ENCODE data around the gene DOCK3. TPM values are rescaled to one million over a fixed set of nuclear protein-coding genes. Genes with fewer than 3 reads are reported as not detected.

Gene DOCK3
- total RNA-seq, 1 donor from 2014 or later = under 0.01 TPM

DNA sequence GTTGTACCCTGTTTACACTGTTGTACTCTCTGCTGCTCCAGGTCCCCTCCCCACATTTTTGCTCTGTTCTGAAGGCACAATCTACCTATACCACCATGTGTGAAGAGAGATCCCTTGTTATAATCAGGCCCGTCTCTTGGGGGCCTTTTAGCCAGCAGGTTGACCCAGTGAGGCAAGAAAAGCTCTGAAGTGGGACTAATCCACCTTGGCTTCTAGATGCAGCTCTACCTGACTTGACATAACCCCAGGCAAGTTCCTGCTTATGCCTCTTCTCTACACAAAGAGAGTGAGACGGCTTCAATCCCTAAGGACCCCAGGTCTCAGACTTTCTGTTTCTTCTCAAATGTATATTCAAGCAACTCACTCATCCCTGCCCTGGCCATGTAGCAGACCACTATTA lies 653.5 kb downstream of the DOCK3 start:
- no peaks in the 10 kb centered on the region for H3K36me3 ChIP-seq (ENCODE audit: control insufficient read depth, insufficient read depth, low read length)
- H3K27me3 ChIP-seq (ENCODE audit: control insufficient read depth, insufficient read depth, low read length) = no peaks in the 10 kb centered on the region
- no peak for FAIRE-seq
- no peak for DNase-seq (ENCODE audit: low read depth)
- no peak overlapping the region for H3K4me3 ChIP-seq (ENCODE audit: low read depth, low read length)
- TF ChIP-seq, protein P1, sequence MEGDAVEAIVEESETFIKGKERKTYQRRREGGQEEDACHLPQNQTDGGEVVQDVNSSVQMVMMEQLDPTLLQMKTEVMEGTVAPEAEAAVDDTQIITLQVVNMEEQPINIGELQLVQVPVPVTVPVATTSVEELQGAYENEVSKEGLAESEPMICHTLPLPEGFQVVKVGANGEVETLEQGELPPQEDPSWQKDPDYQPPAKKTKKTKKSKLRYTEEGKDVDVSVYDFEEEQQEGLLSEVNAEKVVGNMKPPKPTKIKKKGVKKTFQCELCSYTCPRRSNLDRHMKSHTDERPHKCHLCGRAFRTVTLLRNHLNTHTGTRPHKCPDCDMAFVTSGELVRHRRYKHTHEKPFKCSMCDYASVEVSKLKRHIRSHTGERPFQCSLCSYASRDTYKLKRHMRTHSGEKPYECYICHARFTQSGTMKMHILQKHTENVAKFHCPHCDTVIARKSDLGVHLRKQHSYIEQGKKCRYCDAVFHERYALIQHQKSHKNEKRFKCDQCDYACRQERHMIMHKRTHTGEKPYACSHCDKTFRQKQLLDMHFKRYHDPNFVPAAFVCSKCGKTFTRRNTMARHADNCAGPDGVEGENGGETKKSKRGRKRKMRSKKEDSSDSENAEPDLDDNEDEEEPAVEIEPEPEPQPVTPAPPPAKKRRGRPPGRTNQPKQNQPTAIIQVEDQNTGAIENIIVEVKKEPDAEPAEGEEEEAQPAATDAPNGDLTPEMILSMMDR (IDR thresholded peaks at IDR 0.05; ENCODE audit: insufficient read depth, low read length, severe bottlenecking) = no peak

DNA sequence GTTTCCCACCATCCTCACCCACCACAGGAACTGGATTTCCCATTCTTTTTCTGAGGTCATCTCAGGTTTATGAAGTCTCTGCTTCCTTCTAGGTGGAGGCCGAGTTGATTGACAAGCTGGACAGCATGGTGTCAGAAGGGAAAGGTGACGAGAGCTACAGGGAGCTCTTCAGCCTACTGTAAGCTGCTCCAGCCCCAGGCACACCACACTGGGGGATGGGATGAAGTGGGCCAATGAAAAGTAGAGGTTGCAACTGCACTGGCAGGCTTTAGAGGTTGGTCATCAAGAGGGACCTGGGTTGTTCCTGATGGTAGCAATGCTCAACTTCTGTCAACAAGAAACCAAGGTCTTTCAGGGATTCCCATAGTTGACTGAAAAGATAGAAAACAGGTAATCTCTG lies 655.3 kb downstream of the DOCK3 start:
- H3K36me3 ChIP-seq (ENCODE audit: control insufficient read depth, insufficient read depth, low read length) = no peaks in the 10 kb centered on the region
- H3K4me3 ChIP-seq (ENCODE audit: low read depth, low read length) = no peak overlapping the region
- no peak for DNase-seq (ENCODE audit: low read depth)
- FAIRE-seq = no peak
- H3K27me3 ChIP-seq (ENCODE audit: control insufficient read depth, insufficient read depth, low read length) = no peaks in the 10 kb centered on the region
- TF ChIP-seq, protein P1 (IDR thresholded peaks at IDR 0.05; ENCODE audit: insufficient read depth, low read length, severe bottlenecking) = no peak

DNA sequence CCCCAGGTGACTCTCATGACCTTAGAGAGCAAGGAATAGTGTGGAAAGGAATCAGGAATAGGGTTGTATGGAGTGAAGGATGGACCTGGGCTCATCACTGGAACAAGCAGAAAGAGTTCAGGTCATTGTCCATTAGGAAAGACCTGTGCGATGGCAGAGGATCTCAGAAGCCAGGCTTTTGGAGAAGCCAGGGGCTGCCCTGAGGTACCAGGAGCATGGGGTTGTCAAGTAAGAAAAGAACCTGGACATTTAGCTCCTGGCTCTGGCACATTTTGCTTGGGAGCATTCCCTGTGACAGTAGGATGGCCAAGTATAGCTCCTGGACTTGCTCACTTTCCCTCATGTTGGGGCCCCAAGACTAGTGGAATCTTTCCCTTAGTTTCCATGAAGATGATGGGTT lies 657.4 kb downstream of the DOCK3 start:
- Histone ChIP-seq H3K36me3 (ENCODE audit: control insufficient read depth, insufficient read depth, low read length) (no peaks in the 10 kb centered on the region), H3K27me3 (ENCODE audit: control insufficient read depth, insufficient read depth, low read length) (no peaks in the 10 kb centered on the region), H3K4me3 (ENCODE audit: low read depth, low read length) (no peak overlapping the region)
- FAIRE-seq (no peak), DNase-seq (ENCODE audit: low read depth) (no peak)
- TF ChIP-seq, protein P1 (IDR thresholded peaks at IDR 0.05; ENCODE audit: insufficient read depth, low read length, severe bottlenecking) = no peak

DNA sequence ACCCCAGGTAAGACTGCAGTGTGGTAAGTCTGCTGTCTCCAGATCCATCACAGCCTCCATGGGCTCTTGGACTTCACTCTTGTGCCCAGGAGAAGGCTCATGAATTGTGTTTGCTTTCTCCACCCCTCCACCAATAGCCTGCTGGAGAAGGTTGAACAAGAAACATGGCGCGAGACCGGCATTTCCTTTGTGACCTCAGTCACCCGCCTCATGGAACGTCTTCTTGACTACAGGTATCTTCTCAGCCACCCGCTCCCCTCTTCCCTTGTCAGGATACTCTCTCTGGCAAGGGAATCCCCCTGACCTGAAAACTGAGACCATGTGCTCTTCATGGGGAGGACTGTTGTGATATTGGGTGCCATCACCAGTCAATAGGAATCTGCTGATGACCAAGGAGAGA lies 658.3 kb downstream of the DOCK3 start:
- FAIRE-seq = no peak
- DNase-seq (ENCODE audit: low read depth) = no peak
- TF ChIP-seq, protein P1 (IDR thresholded peaks at IDR 0.05; ENCODE audit: insufficient read depth, low read length, severe bottlenecking) = no peak
- H3K27me3 ChIP-seq (ENCODE audit: control insufficient read depth, insufficient read depth, low read length) = no peaks in the 10 kb centered on the region
- H3K36me3 ChIP-seq (ENCODE audit: control insufficient read depth, insufficient read depth, low read length) = no peaks in the 10 kb centered on the region
- H3K4me3 ChIP-seq (ENCODE audit: low read depth, low read length) = no peak overlapping the region

DNA sequence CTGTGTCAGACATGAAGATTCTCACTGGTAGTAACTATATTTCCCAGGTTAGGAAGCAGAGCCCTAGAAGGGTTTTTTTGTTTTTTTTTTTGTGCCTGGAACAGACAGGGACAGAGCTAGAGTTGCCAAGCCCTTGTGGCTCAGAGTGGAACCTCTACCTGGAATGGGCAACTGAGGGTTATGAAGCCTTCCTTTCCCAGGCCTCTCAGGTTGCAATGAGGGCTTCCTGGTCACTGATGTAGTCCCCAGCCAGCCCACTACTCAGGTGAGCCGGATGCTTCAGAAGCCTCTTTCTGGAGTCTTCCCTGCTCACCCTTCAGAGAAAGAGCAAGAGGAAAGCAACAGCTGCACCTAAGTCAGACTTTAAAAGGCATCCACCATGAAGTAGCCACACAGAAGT lies 661.5 kb downstream of the DOCK3 start:
- TF ChIP-seq, protein P1 (IDR thresholded peaks at IDR 0.05; ENCODE audit: insufficient read depth, low read length, severe bottlenecking) = no peak
- no peaks in the 10 kb centered on the region for H3K36me3 ChIP-seq (ENCODE audit: control insufficient read depth, insufficient read depth, low read length)
- no peaks in the 10 kb centered on the region for H3K27me3 ChIP-seq (ENCODE audit: control insufficient read depth, insufficient read depth, low read length)
- FAIRE-seq = no peak
- no peak overlapping the region for H3K4me3 ChIP-seq (ENCODE audit: low read depth, low read length)
- DNase-seq (ENCODE audit: low read depth) = no peak

DNA sequence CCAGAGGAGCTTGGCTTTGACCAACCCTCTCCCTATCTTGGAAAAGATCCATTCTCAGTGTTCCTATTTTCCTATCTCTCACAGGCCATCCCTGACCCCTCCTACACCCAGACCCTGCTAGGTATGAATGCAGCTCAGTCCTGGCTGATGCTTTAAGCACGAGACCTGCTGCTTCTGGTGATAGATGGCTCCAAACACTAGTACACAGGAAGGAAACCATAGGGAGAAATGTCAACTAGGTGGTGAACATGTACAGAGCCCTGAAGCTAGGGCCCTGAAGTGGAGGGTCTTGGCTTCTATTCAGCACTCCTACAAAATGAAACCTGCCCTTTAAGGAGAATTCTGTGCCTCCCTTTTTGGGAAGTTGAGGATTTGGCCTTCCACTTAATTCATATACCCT lies 662.9 kb downstream of the DOCK3 start:
- H3K36me3 ChIP-seq (ENCODE audit: control insufficient read depth, insufficient read depth, low read length) = no peaks in the 10 kb centered on the region
- H3K27me3 ChIP-seq (ENCODE audit: control insufficient read depth, insufficient read depth, low read length) = no peaks in the 10 kb centered on the region
- FAIRE-seq (no peak), DNase-seq (ENCODE audit: low read depth) (no peak)
- H3K4me3 ChIP-seq (ENCODE audit: low read depth, low read length) = no peak overlapping the region
- TF ChIP-seq, protein P1 (IDR thresholded peaks at IDR 0.05; ENCODE audit: insufficient read depth, low read length, severe bottlenecking) = no peak

All from bronchial epithelial cell (primary cell).